ENCODE results near the gene WNK4.

DNA sequence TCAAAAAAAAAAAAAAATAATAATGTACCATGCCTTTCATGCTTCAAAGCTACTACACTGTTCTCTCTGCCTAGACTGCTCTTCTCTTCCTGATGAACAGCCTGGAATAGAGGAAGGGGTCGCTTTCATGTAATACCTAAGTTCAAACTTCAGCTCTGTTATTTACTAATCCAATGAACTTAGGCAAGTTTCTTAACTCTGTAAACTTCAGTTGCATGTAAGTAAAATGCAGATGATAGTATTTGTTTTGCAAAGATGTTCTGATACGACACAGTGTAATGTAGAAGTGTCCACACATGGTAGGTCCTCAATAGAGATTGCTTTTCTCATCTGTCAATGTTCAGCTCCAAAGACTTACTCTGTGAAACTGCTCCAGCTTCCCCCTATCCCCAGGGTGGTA, 11.5 kb downstream of the WNK4 start:
- TF ChIP-seq, protein P1, sequence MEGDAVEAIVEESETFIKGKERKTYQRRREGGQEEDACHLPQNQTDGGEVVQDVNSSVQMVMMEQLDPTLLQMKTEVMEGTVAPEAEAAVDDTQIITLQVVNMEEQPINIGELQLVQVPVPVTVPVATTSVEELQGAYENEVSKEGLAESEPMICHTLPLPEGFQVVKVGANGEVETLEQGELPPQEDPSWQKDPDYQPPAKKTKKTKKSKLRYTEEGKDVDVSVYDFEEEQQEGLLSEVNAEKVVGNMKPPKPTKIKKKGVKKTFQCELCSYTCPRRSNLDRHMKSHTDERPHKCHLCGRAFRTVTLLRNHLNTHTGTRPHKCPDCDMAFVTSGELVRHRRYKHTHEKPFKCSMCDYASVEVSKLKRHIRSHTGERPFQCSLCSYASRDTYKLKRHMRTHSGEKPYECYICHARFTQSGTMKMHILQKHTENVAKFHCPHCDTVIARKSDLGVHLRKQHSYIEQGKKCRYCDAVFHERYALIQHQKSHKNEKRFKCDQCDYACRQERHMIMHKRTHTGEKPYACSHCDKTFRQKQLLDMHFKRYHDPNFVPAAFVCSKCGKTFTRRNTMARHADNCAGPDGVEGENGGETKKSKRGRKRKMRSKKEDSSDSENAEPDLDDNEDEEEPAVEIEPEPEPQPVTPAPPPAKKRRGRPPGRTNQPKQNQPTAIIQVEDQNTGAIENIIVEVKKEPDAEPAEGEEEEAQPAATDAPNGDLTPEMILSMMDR (IDR thresholded peaks at IDR 0.05; ENCODE audit: insufficient read depth, low read length), result no peak
- no peak for TF ChIP-seq POLR2AphosphoS5 (IDR thresholded peaks at IDR 0.05; ENCODE audit: low read depth)
